ENCODE measurements around the gene SCP2.
"Not testable (repeated sequence)": the region's sequence is repeated elsewhere in the genome, so short reads cannot be mapped to it uniquely, and the experiment has no call there.

The SCP2 gene

GRCh38 chr1:52943876-52944416, 16.9 kb downstream of the SCP2 start:
- H3K27ac ChIP-seq, result no peak overlapping the region
- DNase-seq, result no peak
- H3K36me3 ChIP-seq, result no peaks in the 10 kb centered on the region
- H3K4me3 ChIP-seq (ENCODE audit: low read depth, low read length), result no peak overlapping the region
- H3K9me3 ChIP-seq (ENCODE audit: severe bottlenecking), result no peaks in the 10 kb centered on the region
- no peak for TF ChIP-seq CTCF (IDR thresholded peaks at IDR 0.05; ENCODE audit: low read depth, low read length)
- no peaks in the 10 kb centered on the region for H3K27me3 ChIP-seq (ENCODE audit: insufficient read depth, low read depth, severe bottlenecking)

GRCh38 chr1:52944566-52944965, 17.5 kb downstream of the SCP2 start:
- peaks cover 2% of the 10 kb centered on the region for H3K9me3 ChIP-seq (ENCODE audit: severe bottlenecking)
- H3K27ac ChIP-seq, result no peak overlapping the region
- no peak for TF ChIP-seq CTCF (IDR thresholded peaks at IDR 0.05; ENCODE audit: low read depth, low read length)

GRCh38 chr1:52947490-52947889, 20.4 kb downstream of the SCP2 start:
- no peak overlapping the region for H3K27ac ChIP-seq
- H3K9me3 ChIP-seq (ENCODE audit: severe bottlenecking), result peaks cover 2% of the 10 kb centered on the region
- H3K27me3 ChIP-seq (ENCODE audit: insufficient read depth, low read depth, severe bottlenecking), result no peaks in the 10 kb centered on the region
- no peak for DNase-seq
- H3K4me3 ChIP-seq (ENCODE audit: low read depth, low read length), result no peak overlapping the region
- no peak for TF ChIP-seq CTCF (IDR thresholded peaks at IDR 0.05; ENCODE audit: low read depth, low read length)
- H3K36me3 ChIP-seq, result no peaks in the 10 kb centered on the region

More at GRCh38 chr1:52944566-52944965, 17.5 kb downstream of the SCP2 start:
- H3K4me3 ChIP-seq (ENCODE audit: low read depth, low read length), result no peak overlapping the region
- no peak for DNase-seq
- no peaks in the 10 kb centered on the region for H3K36me3 ChIP-seq
- no peaks in the 10 kb centered on the region for H3K27me3 ChIP-seq (ENCODE audit: insufficient read depth, low read depth, severe bottlenecking)

- not testable (repeated sequence) for H3K36me3 ChIP-seq; H3K27ac ChIP-seq; DNase-seq; H3K4me3 ChIP-seq (ENCODE audit: low read depth, low read length); H3K27me3 ChIP-seq (ENCODE audit: insufficient read depth, low read depth, severe bottlenecking); H3K9me3 ChIP-seq (ENCODE audit: severe bottlenecking)
Measured at GRCh38 chr1:52949602-52950001, 22.5 kb downstream of the SCP2 start.

GRCh38 chr1:52952112-52952511, 25.0 kb downstream of the SCP2 start:
- peaks cover 2% of the 10 kb centered on the region for H3K9me3 ChIP-seq (ENCODE audit: severe bottlenecking)
- no peak overlapping the region for H3K4me3 ChIP-seq (ENCODE audit: low read depth, low read length)
- no peak for TF ChIP-seq CTCF (IDR thresholded peaks at IDR 0.05; ENCODE audit: low read depth, low read length)
- no peaks in the 10 kb centered on the region for H3K36me3 ChIP-seq
- no peaks in the 10 kb centered on the region for H3K27me3 ChIP-seq (ENCODE audit: insufficient read depth, low read depth, severe bottlenecking)
- no peak overlapping the region for H3K27ac ChIP-seq
- DNase-seq, result no peak

GRCh38 chr1:52955129-52955970, 28.3 kb downstream of the SCP2 start:
- H3K36me3 ChIP-seq, result no peaks in the 10 kb centered on the region
- no peaks in the 10 kb centered on the region for H3K9me3 ChIP-seq (ENCODE audit: severe bottlenecking)
- no peak for DNase-seq
- no peak overlapping the region for H3K4me3 ChIP-seq (ENCODE audit: low read depth, low read length)
- H3K27ac ChIP-seq, result no peak overlapping the region
- no peak for TF ChIP-seq CTCF (IDR thresholded peaks at IDR 0.05; ENCODE audit: low read depth, low read length)
- no peaks in the 10 kb centered on the region for H3K27me3 ChIP-seq (ENCODE audit: insufficient read depth, low read depth, severe bottlenecking)

All from WERI-Rb-1 (cell line).